ENCODE measurements around the gene GADD45A. TPM values are rescaled to one million over a fixed set of nuclear protein-coding genes. Genes with fewer than 3 reads are reported as not detected.

GADD45A gene
- total RNA-seq, 1 donor from 2014 or later, result 48.2 TPM

DNA sequence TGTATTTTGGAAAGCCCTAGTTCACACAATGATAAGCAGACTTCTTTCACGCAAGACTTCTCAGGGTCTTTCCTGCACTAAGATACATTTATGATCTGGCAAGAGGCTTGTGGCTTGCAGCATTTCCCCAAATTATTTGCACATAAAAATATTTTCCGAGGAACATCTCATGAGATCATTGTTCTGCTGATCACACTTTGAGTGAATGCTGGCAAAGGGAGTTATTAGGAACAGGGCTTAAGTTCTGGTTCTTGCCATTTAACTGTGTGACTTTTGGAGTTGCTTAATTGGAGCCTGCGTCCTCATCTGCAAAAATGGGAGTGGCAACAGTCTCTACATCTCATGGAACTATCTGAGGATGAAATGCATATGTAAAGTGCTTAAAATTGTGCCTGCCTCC lies 50.2 kb downstream of the GADD45A start:
- no peaks in the 10 kb centered on the region for H3K36me3 Mint-ChIP-seq (ENCODE audit: low read depth)
- intact Hi-C loops (cut with micrococcal nuclease), result no loop called here
- H3K4me1 Mint-ChIP-seq (ENCODE audit: low read depth), result peaks cover 26% of the 10 kb centered on the region
- no peak overlapping the region for H3K27ac Mint-ChIP-seq
- no peaks in the 10 kb centered on the region for H3K9me3 Mint-ChIP-seq
- H3K27me3 Mint-ChIP-seq (ENCODE audit: insufficient read depth), result peaks cover 2% of the 10 kb centered on the region
- no peak for DNase-seq (ENCODE audit: low spot score)
- H3K4me3 Mint-ChIP-seq, result no peak overlapping the region

DNA sequence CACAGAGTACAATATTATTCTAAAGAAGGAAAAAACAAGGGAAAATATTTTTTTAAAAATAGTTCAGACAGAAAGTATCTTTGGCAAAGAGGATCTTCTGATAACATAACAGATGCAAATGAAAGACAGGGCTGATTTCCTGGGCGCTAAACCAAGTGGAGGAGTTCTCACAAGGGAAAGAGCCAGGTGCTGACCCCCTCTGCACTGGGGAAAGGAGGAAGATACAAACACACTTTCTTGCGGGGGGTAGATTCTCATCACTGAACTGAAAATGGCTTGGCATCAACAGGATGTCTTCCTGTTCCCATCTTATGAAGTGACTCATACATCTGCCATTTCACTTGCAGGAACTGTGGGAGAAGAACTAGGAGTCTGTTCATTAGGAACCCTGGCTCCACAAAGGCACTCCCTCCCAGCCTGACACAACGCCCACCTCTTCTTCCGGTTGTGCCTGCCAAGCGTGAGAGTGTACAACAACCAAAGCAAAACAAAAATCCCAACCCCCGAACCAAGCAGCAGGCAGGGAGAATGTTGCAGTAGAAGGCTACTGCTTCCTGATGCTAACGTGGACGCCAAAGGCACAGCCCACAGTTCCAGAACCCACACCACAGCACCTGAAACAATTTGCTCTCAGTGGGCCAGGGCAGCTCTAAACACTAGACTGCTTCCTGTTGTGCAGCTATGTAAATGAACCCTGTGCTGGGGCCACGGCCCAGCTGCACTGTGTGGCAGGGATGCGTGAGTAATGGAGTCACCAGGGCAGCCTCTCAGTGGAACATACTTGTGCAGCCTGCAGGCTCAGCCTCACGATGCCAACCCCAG lies 51.0 kb downstream of the GADD45A start:
- Mint-ChIP-seq H3K36me3 (ENCODE audit: low read depth) (no peaks in the 10 kb centered on the region), H3K27me3 (ENCODE audit: insufficient read depth) (peaks cover 1% of the 10 kb centered on the region), H3K27ac (peak overlapping the region; percentile 59), H3K9me3 (no peaks in the 10 kb centered on the region), H3K4me1 (ENCODE audit: low read depth) (peaks cover 26% of the 10 kb centered on the region), H3K4me3 (peak overlapping the region; percentile 16)
- intact Hi-C loops (cut with micrococcal nuclease), result loop anchor here (1.0 kb wide), 2 partner anchors 10 to 52 kb away; no protein-coding TSS in a partner anchor
- peak; percentile 28 for DNase-seq (ENCODE audit: low spot score)

GRCh38 chr1:67736750-67737149 lies 51.7 kb downstream of the GADD45A start:
- Mint-ChIP-seq H3K27ac (no peak overlapping the region), H3K27me3 (ENCODE audit: insufficient read depth) (no peaks in the 10 kb centered on the region), H3K36me3 (ENCODE audit: low read depth) (no peaks in the 10 kb centered on the region), H3K9me3 (no peaks in the 10 kb centered on the region), H3K4me1 (ENCODE audit: low read depth) (peaks cover 26% of the 10 kb centered on the region), H3K4me3 (no peak overlapping the region)
- intact Hi-C loops (cut with micrococcal nuclease), result loop anchor here (1.0 kb wide), 2 partner anchors 10 to 52 kb away; no protein-coding TSS in a partner anchor
- DNase-seq (ENCODE audit: low spot score), result no peak

- no peaks in the 10 kb centered on the region for H3K27me3 Mint-ChIP-seq (ENCODE audit: insufficient read depth)
- H3K9me3 Mint-ChIP-seq, result no peaks in the 10 kb centered on the region
- H3K4me1 Mint-ChIP-seq (ENCODE audit: low read depth), result peaks cover 26% of the 10 kb centered on the region
- H3K27ac Mint-ChIP-seq, result no peak overlapping the region
- no peak overlapping the region for H3K4me3 Mint-ChIP-seq
- DNase-seq (ENCODE audit: low spot score), result no peak
- H3K36me3 Mint-ChIP-seq (ENCODE audit: low read depth), result no peaks in the 10 kb centered on the region
- intact Hi-C loops (cut with micrococcal nuclease), result no loop called here
Measured at GRCh38 chr1:67737875-67738274, 52.9 kb downstream of the GADD45A start.

Other genes starting within 250 kb of the GADD45A start
- 0.08 and 0.12 TPM in 2 replicates for gene GNG12, start 148.3 kb downstream of the GADD45A start, total RNA-seq

All from activated T-helper 1 cell treated with anti-CD3 and anti-CD28 coated beads, Interleukin-12 subunit alpha, Interleukin-12 subunit beta, Interleukin-2, Interleukin-4 antibody, amounts not matched to agents 30 ng/mL and 10 ng/mL and 1 ng/mL, durations not matched to agents 14 hours and 24 hours and 36 hours (primary cell).